SKM-1 treated with dmso at 0.1 percent for 144 hours (cell line): ENCODE measurements around the gene ICAM4.
"Not testable (repeated sequence)": the region's sequence is repeated elsewhere in the genome, so short reads cannot be mapped to it uniquely, and the experiment has no call there.

ENCODE experiments used
- DNase-seq: peaks from one replicate; lab custom pipeline; 2025; ENCODE audit not compliant: unreplicated experiment; lab: John Stamatoyannopoulos, UW

The ICAM4 gene

DNA sequence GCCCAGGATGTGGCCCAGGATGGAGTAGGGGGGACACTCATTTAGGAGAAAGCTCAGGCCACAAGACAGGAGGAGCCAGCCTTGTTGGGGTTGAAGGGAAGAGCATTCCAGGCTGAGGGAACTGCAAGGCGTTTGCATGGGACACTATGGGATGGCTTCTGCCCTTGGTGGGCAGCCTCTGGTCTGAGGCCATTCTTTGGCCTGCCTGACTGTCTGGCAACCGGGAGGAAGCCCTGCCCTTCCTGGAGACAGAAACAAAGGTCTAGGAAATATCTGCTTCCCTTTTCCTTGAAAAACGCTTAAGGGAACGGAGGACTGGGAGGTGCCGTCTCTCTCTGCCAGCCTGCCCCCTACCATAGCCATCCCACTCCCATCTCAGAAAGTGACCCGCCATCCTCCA lies 18.7 kb upstream of the ICAM4 start:
- DNase-seq = no peak

DNA sequence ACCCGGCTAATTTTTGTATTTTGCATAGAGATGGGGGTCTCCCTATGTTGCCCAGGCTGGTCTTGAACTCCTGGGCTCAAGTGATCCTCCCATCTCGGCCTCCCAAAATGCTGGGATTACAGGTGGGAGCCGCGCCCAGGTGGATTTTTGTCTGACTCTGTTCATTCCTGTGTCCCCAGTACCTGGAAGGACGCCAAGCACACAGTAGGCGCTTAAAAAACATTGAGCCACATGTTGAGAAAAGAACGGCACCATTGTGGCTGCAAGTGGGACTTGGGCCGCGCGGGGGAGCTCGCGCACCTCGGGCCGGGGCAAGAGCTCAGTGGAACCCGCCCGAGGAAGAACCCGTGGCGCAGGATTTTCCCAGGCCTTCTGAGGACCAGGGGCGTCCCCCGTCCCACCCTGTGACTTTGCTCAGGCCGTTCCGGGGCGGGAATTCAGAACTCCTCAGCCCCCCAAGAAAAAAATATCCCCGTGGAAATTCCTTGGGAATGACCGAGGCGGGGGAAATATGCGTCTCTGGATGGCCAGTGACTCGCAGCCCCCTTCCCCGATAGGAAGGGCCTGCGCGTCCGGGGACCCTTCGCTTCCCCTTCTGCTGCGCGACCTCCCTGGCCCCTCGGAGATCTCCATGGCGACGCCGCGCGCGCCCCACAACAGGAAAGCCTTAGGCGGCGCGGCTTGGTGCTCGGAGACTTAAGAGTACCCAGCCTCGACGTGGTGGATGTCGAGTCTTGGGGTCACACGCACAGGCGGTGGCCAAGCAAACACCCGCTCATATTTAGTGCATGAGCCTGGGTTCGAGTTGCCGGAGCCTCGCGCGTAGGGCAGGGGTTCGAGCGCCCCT lies 17.2 kb upstream of the ICAM4 start:
- DNase-seq = peak; percentile 78

DNA sequence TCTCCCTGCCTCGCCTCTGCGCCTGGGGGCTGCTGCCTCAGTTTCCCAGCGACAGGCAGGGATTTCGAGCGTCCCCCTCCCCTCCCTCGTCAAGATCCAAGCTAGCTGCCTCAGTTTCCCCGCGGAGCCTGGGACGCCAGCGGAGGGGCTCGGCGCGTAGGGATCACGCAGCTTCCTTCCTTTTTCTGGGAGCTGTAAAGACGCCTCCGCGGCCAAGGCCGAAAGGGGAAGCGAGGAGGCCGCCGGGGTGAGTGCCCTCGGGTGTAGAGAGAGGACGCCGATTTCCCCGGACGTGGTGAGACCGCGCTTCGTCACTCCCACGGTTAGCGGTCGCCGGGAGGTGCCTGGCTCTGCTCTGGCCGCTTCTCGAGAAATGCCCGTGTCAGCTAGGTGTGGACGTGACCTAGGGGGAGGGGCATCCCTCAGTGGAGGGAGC lies 16.6 kb upstream of the ICAM4 start:
- peak; percentile 87 for DNase-seq

GRCh38 chr19:10270616-10271394 lies 15.9 kb upstream of the ICAM4 start, which contains the start of gene ICAM1:
ICAM1 (plus strand) TSS chr19:10271120; CDS start chr19:10271160, 40 bp downstream.
- DNase-seq = peak; percentile 59

- no peak for DNase-seq
Measured at GRCh38 chr19:10271543-10272086, 15.1 kb upstream of the ICAM4 start.

DNA sequence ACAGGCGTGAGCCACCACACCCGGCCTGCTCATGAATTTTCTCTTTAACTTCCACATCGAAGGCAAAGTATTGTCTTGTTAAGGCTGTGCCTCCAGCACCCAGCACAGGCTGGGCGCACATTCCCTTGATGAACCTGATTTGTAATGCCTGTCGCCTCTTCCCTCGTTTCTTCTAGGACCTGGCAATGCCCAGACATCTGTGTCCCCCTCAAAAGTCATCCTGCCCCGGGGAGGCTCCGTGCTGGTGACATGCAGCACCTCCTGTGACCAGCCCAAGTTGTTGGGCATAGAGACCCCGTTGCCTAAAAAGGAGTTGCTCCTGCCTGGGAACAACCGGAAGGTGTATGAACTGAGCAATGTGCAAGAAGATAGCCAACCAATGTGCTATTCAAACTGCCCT lies 12.2 kb upstream of the ICAM4 start:
- DNase-seq = no peak

- DNase-seq = no peak
Measured at GRCh38 chr19:10277795-10278589, 8.8 kb upstream of the ICAM4 start.

- DNase-seq = no peak
Measured at GRCh38 chr19:10278935-10279334, 7.8 kb upstream of the ICAM4 start.

- peak; percentile 61 for DNase-seq
Measured at GRCh38 chr19:10279737-10280442, 6.9 kb upstream of the ICAM4 start.

DNA sequence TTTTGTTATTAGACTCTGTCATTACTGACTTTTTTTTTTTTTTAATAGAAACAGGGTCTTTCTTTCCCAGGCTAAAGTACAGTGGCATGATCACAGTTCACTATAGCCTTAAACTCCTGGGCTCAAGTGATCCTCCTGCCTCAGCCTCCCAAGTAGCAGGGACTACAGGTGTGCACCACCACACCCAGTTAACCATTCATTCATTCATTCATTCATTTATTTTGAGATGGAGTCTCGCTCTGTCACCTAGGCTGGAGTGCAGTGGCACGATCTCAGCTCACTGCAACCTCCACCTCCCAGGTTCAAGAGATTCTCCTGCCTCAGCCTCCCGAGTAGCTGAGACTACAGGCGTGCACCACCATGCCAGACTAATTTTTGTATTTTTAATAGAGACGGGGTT lies 4.7 kb upstream of the ICAM4 start:
- DNase-seq = not testable (repeated sequence)

DNA sequence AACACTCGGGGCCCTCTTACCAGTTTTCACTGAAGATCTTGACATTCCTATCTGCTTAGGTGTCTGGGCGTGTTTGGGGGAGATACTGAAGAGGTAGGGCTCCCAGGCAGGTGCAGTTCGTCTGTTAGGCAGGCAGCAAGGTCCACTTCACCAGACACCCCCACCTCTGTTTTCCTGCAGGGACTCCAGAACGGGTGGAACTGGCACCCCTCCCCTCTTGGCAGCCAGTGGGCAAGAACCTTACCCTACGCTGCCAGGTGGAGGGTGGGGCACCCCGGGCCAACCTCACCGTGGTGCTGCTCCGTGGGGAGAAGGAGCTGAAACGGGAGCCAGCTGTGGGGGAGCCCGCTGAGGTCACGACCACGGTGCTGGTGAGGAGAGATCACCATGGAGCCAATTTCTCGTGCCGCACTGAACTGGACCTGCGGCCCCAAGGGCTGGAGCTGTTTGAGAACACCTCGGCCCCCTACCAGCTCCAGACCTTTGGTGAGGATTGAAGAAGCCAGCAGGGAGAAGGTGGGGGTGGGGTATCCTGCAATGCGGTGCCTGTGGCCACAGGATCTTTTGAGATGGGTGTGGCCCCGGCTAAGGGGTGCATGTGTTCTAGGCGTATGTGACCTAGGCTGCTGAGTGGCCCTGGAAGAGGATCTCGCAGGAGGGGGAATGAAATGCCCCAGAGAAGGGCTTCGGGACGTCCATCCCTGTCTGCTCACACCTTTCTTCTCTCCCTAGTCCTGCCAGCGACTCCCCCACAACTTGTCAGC lies 3.3 kb upstream of the ICAM4 start:
- no peak for DNase-seq

DNA sequence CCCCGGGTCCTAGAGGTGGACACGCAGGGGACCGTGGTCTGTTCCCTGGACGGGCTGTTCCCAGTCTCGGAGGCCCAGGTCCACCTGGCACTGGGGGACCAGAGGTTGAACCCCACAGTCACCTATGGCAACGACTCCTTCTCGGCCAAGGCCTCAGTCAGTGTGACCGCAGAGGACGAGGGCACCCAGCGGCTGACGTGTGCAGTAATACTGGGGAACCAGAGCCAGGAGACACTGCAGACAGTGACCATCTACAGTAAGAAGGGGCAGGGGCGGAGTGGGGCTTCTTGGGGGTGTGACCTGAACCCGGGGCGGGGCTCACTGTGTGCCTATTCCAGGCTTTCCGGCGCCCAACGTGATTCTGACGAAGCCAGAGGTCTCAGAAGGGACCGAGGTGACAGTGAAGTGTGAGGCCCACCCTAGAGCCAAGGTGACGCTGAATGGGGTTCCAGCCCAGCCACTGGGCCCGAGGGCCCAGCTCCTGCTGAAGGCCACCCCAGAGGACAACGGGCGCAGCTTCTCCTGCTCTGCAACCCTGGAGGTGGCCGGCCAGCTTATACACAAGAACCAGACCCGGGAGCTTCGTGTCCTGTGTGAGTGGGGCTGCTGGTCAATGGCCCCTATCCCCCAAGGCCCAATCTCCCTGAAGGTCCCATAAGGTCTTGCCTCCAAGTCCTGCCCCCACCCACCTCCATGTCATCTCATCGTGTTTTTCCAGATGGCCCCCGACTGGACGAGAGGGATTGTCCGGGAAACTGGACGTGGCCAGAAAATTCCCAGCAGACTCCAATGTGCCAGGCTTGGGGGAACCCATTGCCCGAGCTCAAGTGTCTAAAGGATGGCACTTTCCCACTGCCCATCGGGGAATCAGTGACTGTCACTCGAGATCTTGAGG lies 2.4 kb upstream of the ICAM4 start:
- DNase-seq = no peak

DNA sequence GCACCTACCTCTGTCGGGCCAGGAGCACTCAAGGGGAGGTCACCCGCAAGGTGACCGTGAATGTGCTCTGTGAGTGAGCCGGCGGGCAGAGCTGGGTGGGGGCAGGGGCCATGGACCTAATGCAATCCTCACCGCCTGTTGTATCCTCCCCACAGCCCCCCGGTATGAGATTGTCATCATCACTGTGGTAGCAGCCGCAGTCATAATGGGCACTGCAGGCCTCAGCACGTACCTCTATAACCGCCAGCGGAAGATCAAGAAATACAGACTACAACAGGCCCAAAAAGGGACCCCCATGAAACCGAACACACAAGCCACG lies 1.8 kb upstream of the ICAM4 start:
- no peak for DNase-seq

- DNase-seq = no peak
Measured at GRCh38 chr19:10285393-10285792, 1.4 kb upstream of the ICAM4 start.

GRCh38 chr19:10288662-10289166 lies 2.0 kb downstream of the ICAM4 start:
- DNase-seq = no peak

DNA sequence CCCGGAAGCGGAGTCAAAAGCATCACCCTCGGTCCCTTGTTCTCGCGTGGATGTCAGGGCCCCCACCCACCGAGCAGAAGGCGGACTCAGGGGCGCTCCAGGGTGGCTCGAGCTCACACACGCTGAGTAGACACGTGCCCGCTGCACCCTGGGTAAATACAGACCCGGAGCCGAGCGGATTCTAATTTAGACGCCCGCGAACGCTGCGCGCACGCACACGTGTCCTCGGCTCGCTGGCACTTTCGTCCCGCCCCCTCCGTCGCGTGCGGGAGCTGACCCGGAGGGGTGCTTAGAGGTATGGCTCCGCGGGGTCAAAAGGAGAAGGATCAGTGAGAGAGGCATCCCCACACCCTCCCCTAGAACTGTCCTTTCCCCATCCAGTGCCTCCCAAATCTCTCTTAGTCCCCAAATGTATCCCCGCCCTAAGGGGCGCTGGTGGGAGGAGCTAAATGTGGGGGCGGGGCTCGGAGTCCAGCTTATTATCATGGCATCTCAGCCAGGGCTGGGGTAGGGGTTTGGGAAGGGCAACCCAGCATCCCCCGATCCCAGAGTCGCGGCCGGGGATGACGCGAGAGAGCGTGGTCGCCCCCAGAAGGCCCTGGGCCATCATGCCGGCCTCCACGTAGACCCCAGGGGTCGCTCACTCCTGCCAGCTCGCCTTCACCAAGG lies 2.5 kb downstream of the ICAM4 start:
- DNase-seq = peak; percentile 76

- DNase-seq = peak; percentile 46
Measured at GRCh38 chr19:10289836-10290356, 3.1 kb downstream of the ICAM4 start, which contains the start of gene ICAM5. ICAM5 (plus strand) TSS chr19:10289952; CDS start chr19:10290044, 92 bp downstream.
